OCI-LY7 (cell line): ENCODE measurements around the gene KIF1B.

ENCODE experiments used
- CTCF ChIP-seq: fragments of 200-600 bp; sonication (generic); conservative IDR thresholded peaks from 2 replicates; pipeline ENCODE4 v1.5.1; 2014; ENCODE audit warnings: mild to moderate bottlenecking, antibody characterized with exemption, low read length, moderate library complexity, mixed read lengths
- EZH2phosphoT487 ChIP-seq: fragments of 200-600 bp; sonication (generic); IDR thresholded peaks from 2 replicates; pipeline ENCODE4 v1.6.1; 2018; ENCODE audit warnings: low read depth, borderline replicate concordance, mild to moderate bottlenecking, mixed run types, antibody characterized with exemption, low read length, moderate library complexity, mixed read lengths

DNA sequence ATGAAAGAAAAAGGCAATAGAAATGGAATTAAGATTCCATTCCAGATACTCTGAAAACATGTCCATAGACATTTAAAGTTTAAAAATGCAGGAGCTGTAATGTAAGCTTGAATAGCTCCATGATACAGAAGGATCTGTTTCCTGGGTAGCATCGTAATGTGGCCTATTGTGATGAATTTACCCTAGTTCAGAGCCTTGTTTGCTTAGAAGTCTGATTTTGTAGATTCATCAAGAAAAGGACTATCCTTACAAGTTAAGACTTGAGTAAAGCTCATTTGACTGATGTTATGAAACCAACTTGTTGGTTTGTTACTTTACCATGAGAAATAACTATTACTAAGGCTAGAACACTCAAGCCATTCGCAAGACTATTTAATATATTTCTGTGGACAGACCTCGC, 55.5 kb downstream of the KIF1B start:
- TF ChIP-seq CTCF: no peak
- no peak for TF ChIP-seq EZH2phosphoT487
